K562 (cell line): ENCODE data around the gene KCNQ2. TPM values are rescaled to one million over a fixed set of nuclear protein-coding genes. Genes with fewer than 3 reads are reported as not detected.

ENCODE experiments used
- ATAC-seq: fragments of 200-7000 bp; cut with Tn5 transposase; 3 replicates; pipeline ENCODE4 v1.9.1; 2020; ENCODE audit warnings: moderate library complexity
- BruUV-seq: library from RNA; stranded (reverse); fragments of 400-500 nt; replicated peaks from 2 replicates; lab custom pipeline; 2021; lab: Mats Ljungman, UMichigan
- CTCF ChIA-PET: fragments of 300-600 bp; formaldehyde crosslinking; extraction: SDS; loops from one replicate; lab custom pipeline; 2021; ENCODE audit warnings: low intra/inter-chr PET ratio; lab: Yijun Ruan, JAX
- POLR2A ChIA-PET: fragments of 300-600, 350-650 bp; sonication (Branson Sonifier 250); formaldehyde crosslinking; extraction: SDS; loops from one replicate; lab custom pipeline; 2021; ENCODE audit warnings: antibody characterized with exemption, inconsistent platforms; lab: Yijun Ruan, JAX
- DNase-seq, 4 experiments: peaks; one replicate each; pipeline versions ENCODE4 v3.0.0 to v3.0.0-alpha.2; 2011 to 2018; ENCODE audit warnings: low spot score in 3 of 4, mixed read lengths in 3 of 4; ENCODE audit errors: extremely low read depth in 1 of 4
- FAIRE-seq: peaks from 2 replicates; lab custom pipeline; 2011; peaks lifted over from hg19 to GRCh38; lab: Jason Lieb, UNC
- H2AFZ ChIP-seq: 2 replicates; pipeline ENCODE4 v1.6.0; 2011; ENCODE audit warnings: low read depth, low read length, control low read depth, inconsistent platforms
- H3K27ac ChIP-seq: fragments of 200-600 bp; 3 replicates; pipeline ENCODE4 v1.8.0; 2011; ENCODE audit warnings: low read depth, mild to moderate bottlenecking, control low read depth, inconsistent platforms, low read length, moderate library complexity, mixed read lengths; ENCODE audit errors: extremely low read depth
- H3K27me3 ChIP-seq, 2 experiments: fragments of 300-600 bp in 1 of 2; 2 replicates in 1 of 2; 3 replicates in 1 of 2; pipeline versions ENCODE4 v1.6.0 to v1.8.0; 2011; ENCODE audit warnings: inconsistent platforms in 2 of 2, low read length in 2 of 2, mild to moderate bottlenecking in 1 of 2, mixed read lengths in 1 of 2, moderate library complexity in 1 of 2; ENCODE audit not compliant: control insufficient read depth in 2 of 2, insufficient read depth in 2 of 2
- H3K36me3 ChIP-seq: fragments of 300-600 bp; 3 replicates; pipeline ENCODE4 v1.8.0; 2011; ENCODE audit warnings: mild to moderate bottlenecking, low read length, inconsistent platforms; ENCODE audit not compliant: control insufficient read depth, insufficient read depth
- H3K4me1 ChIP-seq, 2 experiments: fragments of 200-600 bp in 1 of 2; replicated peaks in 1 of 2; 2 replicates in 1 of 2; 3 replicates in 1 of 2; pipeline versions ENCODE4 v1.5.1 to v1.8.0; 2011; ENCODE audit warnings: inconsistent platforms in 2 of 2, low read length in 2 of 2, mild to moderate bottlenecking in 1 of 2, mixed read lengths in 1 of 2, moderate library complexity in 1 of 2; ENCODE audit not compliant: control insufficient read depth in 2 of 2, insufficient read depth in 2 of 2
- H3K4me2 ChIP-seq: 2 replicates; pipeline ENCODE4 v1.6.1; 2011; ENCODE audit warnings: low read length, control low read depth, inconsistent platforms, mixed read lengths; ENCODE audit not compliant: insufficient read depth
- H3K4me3 ChIP-seq: fragments of 200-600 bp; sonication (generic), shearing (Covaris generic); 2 replicates; pipeline ENCODE4 v1.5.1; 2016; ENCODE audit warnings: control low read depth, inconsistent platforms
- H3K79me2 ChIP-seq: fragments of 200-600 bp; 3 replicates; pipeline ENCODE4 v1.8.0; 2011; ENCODE audit warnings: low read length, inconsistent platforms; ENCODE audit not compliant: control insufficient read depth, insufficient read depth
- H3K9ac ChIP-seq, 2 experiments: 2 replicates each; pipeline versions ENCODE4 v1.6.0 to v1.6.1; 2011; ENCODE audit warnings: low read depth in 2 of 2, low read length in 2 of 2, control low read depth in 1 of 2, inconsistent platforms in 1 of 2, mild to moderate bottlenecking in 1 of 2, mixed read lengths in 1 of 2; ENCODE audit not compliant: insufficient read depth in 1 of 2
- H3K9me1 ChIP-seq: one replicate; pipeline ENCODE4 v1.6.0; 2011; ENCODE audit warnings: inconsistent platforms, mild to moderate bottlenecking, low read length, moderate library complexity; ENCODE audit not compliant: control insufficient read depth, insufficient read depth
- H3K9me3 ChIP-seq: replicated peaks from 2 replicates; pipeline ENCODE4 v1.5.1; 2011; ENCODE audit warnings: low read depth, low read length, inconsistent platforms; ENCODE audit not compliant: control insufficient read depth, insufficient read depth
- H4K20me1 ChIP-seq: replicated peaks from 2 replicates; pipeline ENCODE4 v1.6.1; 2011; ENCODE audit warnings: low read length, inconsistent platforms, mixed read lengths; ENCODE audit not compliant: control insufficient read depth, insufficient read depth
- EGR1 ChIP-seq: fragments of 450-650 bp; conservative IDR thresholded peaks from 2 replicates; pipeline ENCODE4 v1.6.1; 2017; ENCODE audit warnings: mild to moderate bottlenecking
- HNRNPK ChIP-seq: fragments of 200-400 bp; formaldehyde crosslinking; IDR thresholded peaks from one replicate; pipeline ENCODE4 v1.6.1; 2018; ENCODE audit warnings: mild to moderate bottlenecking, low read depth, low read length; ENCODE audit not compliant: poor library complexity, severe bottlenecking
- KLF13 ChIP-seq: fragments of 450-650 bp; IDR thresholded peaks from 2 replicates; pipeline ENCODE4 v1.6.1; 2016; ENCODE audit warnings: missing genetic modification characterization, low read depth, mild to moderate bottlenecking, missing compliant biosample characterization, moderate library complexity, borderline replicate concordance
- TEAD1 ChIP-seq, 2 experiments: fragments of 450-650 bp in 1 of 2; sonication (generic) in 1 of 2; formaldehyde crosslinking; IDR thresholded peaks; 2 replicates each; pipeline versions ENCODE4 v1.4.0 to v1.8.0; 2020 to 2022; ENCODE audit warnings: mild to moderate bottlenecking in 2 of 2, missing genetic modification reagents in 1 of 2
- WGBS: fragments of 100-300 bp; shearing (Covaris generic); methylation state at CpG from one replicate; pipeline ENCODE4 v1.1.6; 2016; ENCODE audit warnings: low coverage, mixed read lengths; ENCODE audit not compliant: insufficient coverage; ENCODE audit errors: missing lambda C conversion rate; 5-methylcytosine and 5-hydroxymethylcytosine counted together
- in situ Hi-C: fragments of 300-500 bp; cut with MboI; formaldehyde crosslinking; loops from 4 replicates; pipeline ENCODE4 v1.15.0; 2018; ENCODE audit warnings: inconsistent platforms, mixed read lengths
- intact Hi-C: fragments of 100-400 bp; cut with micrococcal nuclease; formaldehyde crosslinking; loops from 2 replicates; pipeline ENCODE4 v1.14.2; 2022
- polyA plus RNA-seq, 8 experiments: library from polyadenylated mRNA; depleted of rRNA in 4 of 8; stranded (reverse) in 5 of 8; unstranded in 3 of 8; fragments of >200 nt; fragmentation: Nextera tagmentation in 2 of 8; fragmentation: Illumina TruSeq in 1 of 8; extraction: Ambion mirVana in 2 of 8; extraction: Trizol in 1 of 8; gene quantifications; 2 replicates each; pipeline versions ENCODE4 v1.2.1 to v1.2.3, GENCODE V29; 2011 to 2014; ENCODE audit warnings: inconsistent platforms in 1 of 8, missing spikeins in 1 of 8
- total RNA-seq, 7 experiments: library from RNA; depleted of rRNA in 6 of 7; stranded (reverse); fragments of >200 nt in 6 of 7; fragmentation: Illumina TruSeq in 2 of 7; extraction: Trizol in 2 of 7; gene quantifications; 2 replicates each; pipeline versions ENCODE4 v1.2.1 to v1.2.3, GENCODE V29; 2011 to 2021; ENCODE audit warnings: low replicate concordance in 1 of 7
- TF ChIP-seq, protein P1 (sequence below): sonication (generic); formaldehyde crosslinking; IDR thresholded peaks from 2 replicates; pipeline ENCODE4 v1.8.0; 2023; ENCODE audit warnings: mild to moderate bottlenecking, missing genetic modification reagents

Gene KCNQ2
- total and polyA plus RNA-seq, 9 of the 15 experiments (the other 6 are each of a cell fraction or from before 2014, with no cell fraction given): 0.13 to 0.16 TPM; not detected in 7

DNA sequence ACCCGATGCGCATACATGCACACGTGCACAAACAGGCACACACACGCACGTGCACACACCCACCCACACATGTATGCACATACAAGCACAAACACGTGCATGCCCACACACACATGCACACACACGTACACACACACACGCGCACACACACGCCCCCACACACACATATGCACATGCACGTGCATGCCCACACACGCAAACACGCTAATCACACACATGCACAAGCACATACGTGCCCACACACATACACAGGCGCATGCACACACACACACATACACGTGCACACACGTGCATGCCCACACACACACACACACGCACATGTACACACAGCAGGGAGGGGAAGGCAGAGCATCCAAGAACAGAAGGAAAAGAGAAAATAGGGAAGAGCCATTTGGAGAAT, 84.5 kb downstream of the KCNQ2 start (continued):
- TF ChIP-seq TEAD1 (CRISPR knock-in tag; IDR thresholded peaks at IDR 0.05): no peak
- TF ChIP-seq KLF13 (tag): no peak

DNA sequence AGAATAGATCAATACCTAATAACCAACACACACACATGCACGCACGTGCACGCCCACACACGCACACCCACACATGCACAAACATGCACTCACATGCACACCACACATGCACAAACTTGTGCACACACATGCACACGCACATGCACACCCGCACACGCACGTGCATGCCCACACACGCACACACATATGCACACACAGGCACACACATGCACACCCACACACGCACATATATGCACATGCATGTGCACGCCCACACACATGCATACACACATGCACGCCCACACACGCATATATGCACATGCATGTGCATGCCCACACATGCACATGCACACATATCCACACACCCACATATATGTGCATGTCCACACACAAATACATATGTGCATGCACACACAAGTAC, 85.1 kb downstream of the KCNQ2 start:
- FAIRE-seq (no peak), ATAC-seq (no peak), DNase-seq (no peak)
- no peaks in the 10 kb centered on the region for H3K79me2 ChIP-seq
- in situ Hi-C loops (no loop called here), intact Hi-C loops (no loop called here)
- 5% methylated on average over 13 of the region's 13 CpGs for WGBS
- no peak overlapping the region for H3K4me2 ChIP-seq
- no peaks in the 10 kb centered on the region; a peak in 1 of 5 replicates for H3K4me1 ChIP-seq
- CTCF ChIA-PET: no interaction called here
- BruUV-seq: no TSS peak
- no peak overlapping the region for H2AFZ ChIP-seq
- H3K27me3 ChIP-seq: peaks cover 0 to 12% of the 10 kb centered on the region in 2 experiments; a peak in 3 of 5 replicates
- POLR2A ChIA-PET: no interaction called here
- H3K4me3 ChIP-seq: no peak overlapping the region
- H3K27ac ChIP-seq: no peak overlapping the region
- no peak overlapping the region for H3K9ac ChIP-seq
- H3K9me1 ChIP-seq: no peaks in the 10 kb centered on the region
- H3K36me3 ChIP-seq: no peaks in the 10 kb centered on the region
- H3K9me3 ChIP-seq: peaks cover 8% of the 10 kb centered on the region
- no peaks in the 10 kb centered on the region for H4K20me1 ChIP-seq
- no peak for TF ChIP-seq HNRNPK
- TF ChIP-seq, protein P1, sequence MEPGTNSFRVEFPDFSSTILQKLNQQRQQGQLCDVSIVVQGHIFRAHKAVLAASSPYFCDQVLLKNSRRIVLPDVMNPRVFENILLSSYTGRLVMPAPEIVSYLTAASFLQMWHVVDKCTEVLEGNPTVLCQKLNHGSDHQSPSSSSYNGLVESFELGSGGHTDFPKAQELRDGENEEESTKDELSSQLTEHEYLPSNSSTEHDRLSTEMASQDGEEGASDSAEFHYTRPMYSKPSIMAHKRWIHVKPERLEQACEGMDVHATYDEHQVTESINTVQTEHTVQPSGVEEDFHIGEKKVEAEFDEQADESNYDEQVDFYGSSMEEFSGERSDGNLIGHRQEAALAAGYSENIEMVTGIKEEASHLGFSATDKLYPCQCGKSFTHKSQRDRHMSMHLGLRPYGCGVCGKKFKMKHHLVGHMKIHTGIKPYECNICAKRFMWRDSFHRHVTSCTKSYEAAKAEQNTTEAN (CRISPR knock-in tag): 0 out of 2 replicates have a peak, but pooled peaks have one; percentile 15
- TF ChIP-seq EGR1: peak; percentile 25; the same call in 1 of the 2 replicates
